ENCODE data around the gene NKX2-3.

Gene NKX2-3

GRCh38 chr10:99526861-99527504, 5.8 kb upstream of the NKX2-3 start:
- no peak for DNase-seq

- no peak for DNase-seq
Measured at GRCh38 chr10:99527526-99528493, 4.9 kb upstream of the NKX2-3 start.

- no peak for DNase-seq
Measured at GRCh38 chr10:99528494-99529441, 4.0 kb upstream of the NKX2-3 start.

- DNase-seq: no peak
Measured at GRCh38 chr10:99529591-99530107, 3.1 kb upstream of the NKX2-3 start.

GRCh38 chr10:99530108-99531025, 2.4 kb upstream of the NKX2-3 start:
- DNase-seq: no peak

GRCh38 chr10:99531026-99531695, 1.6 kb upstream of the NKX2-3 start:
- DNase-seq: no peak

- DNase-seq: no peak
Measured at GRCh38 chr10:99531696-99532593, 797 bp upstream of the NKX2-3 start.

- DNase-seq: no peak
Measured at GRCh38 chr10:99533496-99534449, 1.0 kb downstream of the NKX2-3 start.

GRCh38 chr10:99534450-99534938, 1.8 kb downstream of the NKX2-3 start:
- no peak for DNase-seq

- DNase-seq: no peak
Measured at GRCh38 chr10:99534939-99535763, 2.4 kb downstream of the NKX2-3 start.

GRCh38 chr10:99535764-99536337, 3.1 kb downstream of the NKX2-3 start:
- no peak for DNase-seq

- DNase-seq: no peak
Measured at GRCh38 chr10:99536338-99537085, 3.8 kb downstream of the NKX2-3 start.

GRCh38 chr10:99537086-99537988, 4.6 kb downstream of the NKX2-3 start:
- no peak for DNase-seq

GRCh38 chr10:99537989-99538917, 5.5 kb downstream of the NKX2-3 start:
- DNase-seq: no peak
